ENCODE data around the gene NTSR1.

GRCh38 chr20:62669249-62669648 lies 39.4 kb upstream of the NTSR1 start:
- TF ChIP-seq POLR2A (IDR thresholded peaks at IDR 0.05): no peak
- TF ChIP-seq CTCF (IDR thresholded peaks at IDR 0.05): no peak
